H1 (cell line): ENCODE data around the gene MYO5A. TPM values are rescaled to one million over a fixed set of nuclear protein-coding genes. Genes with fewer than 3 reads are reported as not detected.
A peak's percentile ranks its signal among the peaks of the same experiment; 100 is the strongest.

ENCODE experiments used
- CTCF ChIA-PET: fragments of 300-600 bp; sonication (Branson Sonifier 250); formaldehyde crosslinking; loops from one replicate; lab custom pipeline; 2021; ENCODE audit not compliant: partially characterized antibody; lab: Charles Lee
- POLR2A ChIA-PET: fragments of 300-600 bp; sonication (Branson Sonifier 250); formaldehyde crosslinking; loops from one replicate; lab custom pipeline; 2021; ENCODE audit warnings: inconsistent platforms; ENCODE audit not compliant: partially characterized antibody; lab: Charles Lee
- DNase-seq, 2 experiments: peaks; one replicate each; pipeline versions ENCODE4 v3.0.0 to v3.0.0-alpha.2; 2010 to 2022; ENCODE audit warnings: low spot score in 2 of 2, low read depth in 1 of 2, mixed read lengths in 1 of 2
- FAIRE-seq: peaks from 2 replicates; lab custom pipeline; 2011; peaks lifted over from hg19 to GRCh38; lab: Jason Lieb, UNC
- H2AFZ ChIP-seq: 2 replicates; pipeline ENCODE4 v1.8.1; 2012; ENCODE audit warnings: low read length, inconsistent platforms
- H2AK5ac ChIP-seq: 2 replicates; pipeline ENCODE4 v1.6.1; 2013; ENCODE audit warnings: low read depth, low read length
- H2BK120ac ChIP-seq: replicated peaks from 2 replicates; pipeline ENCODE3; 2013; ENCODE audit warnings: low read depth, low read length, inconsistent platforms
- H2BK12ac ChIP-seq: 2 replicates; pipeline ENCODE4 v1.6.1; 2013; ENCODE audit warnings: low read depth, low read length
- H2BK15ac ChIP-seq: 2 replicates; pipeline ENCODE4 v1.6.1; 2013; ENCODE audit warnings: low read length
- H2BK20ac ChIP-seq: 2 replicates; pipeline ENCODE4 v1.6.1; 2013; ENCODE audit warnings: low read length
- H2BK5ac ChIP-seq: 2 replicates; pipeline ENCODE4 v1.6.1; 2013; ENCODE audit warnings: low read depth, low read length
- H3K14ac ChIP-seq: 2 replicates; pipeline ENCODE4 v1.6.1; 2013; ENCODE audit warnings: inconsistent platforms; ENCODE audit not compliant: insufficient read length
- H3K18ac ChIP-seq: 2 replicates; pipeline ENCODE4 v1.6.1; 2013; ENCODE audit warnings: low read length; ENCODE audit errors: extremely low read depth
- H3K23ac ChIP-seq: 2 replicates; pipeline ENCODE4 v1.6.1; 2013; ENCODE audit warnings: inconsistent platforms; ENCODE audit not compliant: insufficient read length
- H3K23me2 ChIP-seq: 2 replicates; pipeline ENCODE4 v1.6.1; 2013; ENCODE audit warnings: low read depth, low read length
- H3K27ac ChIP-seq: 2 replicates; pipeline ENCODE4 v1.6.1; 2011; ENCODE audit warnings: low read depth, low read length, inconsistent platforms
- H3K27me3 ChIP-seq, 4 experiments: replicated peaks in 1 of 4; 1 replicate in 1 of 4; 2 replicates in 3 of 4; pipeline versions ENCODE4 v1.6.1 to v1.8.1; 2011 to 2013; ENCODE audit warnings: low read length in 3 of 4, mild to moderate bottlenecking in 3 of 4, inconsistent platforms in 2 of 4, mixed read lengths in 2 of 4, moderate library complexity in 1 of 4; ENCODE audit not compliant: control insufficient read depth in 3 of 4, insufficient read depth in 3 of 4; ENCODE audit errors: extremely low read depth in 1 of 4
- H3K36me3 ChIP-seq, 4 experiments: 2 replicates each; pipeline versions ENCODE4 v1.6.1 to v1.8.1; 2011 to 2013; ENCODE audit warnings: mild to moderate bottlenecking in 4 of 4, low read length in 3 of 4, moderate library complexity in 2 of 4, control low read depth in 1 of 4, inconsistent platforms in 1 of 4; ENCODE audit not compliant: insufficient read depth in 4 of 4, control insufficient read depth in 2 of 4
- H3K4ac ChIP-seq: replicated peaks from 2 replicates; pipeline ENCODE3; 2013; ENCODE audit warnings: low read length, low read depth, mixed read lengths, inconsistent platforms; ENCODE audit not compliant: insufficient read length
- H3K4me1 ChIP-seq, 4 experiments: replicated peaks in 1 of 4; 1 replicate in 1 of 4; 2 replicates in 3 of 4; pipeline versions ENCODE4 v1.6.1 to v1.8.1; 2011 to 2013; ENCODE audit warnings: low read length in 3 of 4, inconsistent platforms in 2 of 4, mixed read lengths in 1 of 4; ENCODE audit not compliant: insufficient read depth in 4 of 4, control insufficient read depth in 3 of 4
- H3K4me2 ChIP-seq, 2 experiments: 2 replicates each; pipeline versions ENCODE4 v1.6.1 to v1.8.1; 2011 to 2013; ENCODE audit warnings: low read depth in 2 of 2, low read length in 2 of 2, control low read depth in 1 of 2, inconsistent platforms in 1 of 2, mild to moderate bottlenecking in 1 of 2; ENCODE audit not compliant: insufficient read depth in 1 of 2
- H3K4me3 ChIP-seq, 4 experiments: fragments of 200-600, 300-600 bp in 1 of 4; sonication (generic), shearing (Covaris generic), sonication (Bioruptor Twin) in 1 of 4; 2 replicates each; pipeline versions ENCODE4 v1.5.1 to v1.8.1; 2011 to 2016; ENCODE audit warnings: low read length in 4 of 4, low read depth in 3 of 4, control low read depth in 2 of 4, inconsistent platforms in 2 of 4, mild to moderate bottlenecking in 2 of 4, mixed read lengths in 1 of 4, moderate library complexity in 1 of 4; ENCODE audit not compliant: insufficient read depth in 2 of 4; ENCODE audit errors: extremely low read depth in 1 of 4
- H3K56ac ChIP-seq: replicated peaks from 2 replicates; pipeline ENCODE3; 2013; ENCODE audit warnings: low read depth, mild to moderate bottlenecking, mixed read lengths, low read length, inconsistent platforms; ENCODE audit not compliant: insufficient read length
- H3K79me1 ChIP-seq: 2 replicates; pipeline ENCODE4 v1.6.1; 2013; ENCODE audit warnings: low read depth, low read length, control low read depth
- H3K79me2 ChIP-seq, 2 experiments: 2 replicates each; pipeline versions ENCODE4 v1.6.1 to v1.8.1; 2012 to 2013; ENCODE audit warnings: low read length in 2 of 2, mild to moderate bottlenecking in 2 of 2, inconsistent platforms in 1 of 2; ENCODE audit not compliant: insufficient read depth in 2 of 2, control insufficient read depth in 1 of 2
- H3K9ac ChIP-seq, 4 experiments: replicated peaks in 1 of 4; 1 replicate in 1 of 4; 2 replicates in 3 of 4; pipeline versions ENCODE4 v1.6.1 to v1.8.1; 2011 to 2013; ENCODE audit warnings: low read depth in 3 of 4, low read length in 3 of 4, control low read depth in 2 of 4, mild to moderate bottlenecking in 2 of 4, moderate library complexity in 2 of 4, inconsistent platforms in 1 of 4; ENCODE audit errors: extremely low read depth in 1 of 4
- H3K9me3 ChIP-seq, 2 experiments: 2 replicates each; pipeline versions ENCODE4 v1.6.1 to v1.8.1; 2012 to 2013; ENCODE audit warnings: mild to moderate bottlenecking in 2 of 2, moderate library complexity in 2 of 2, control low read depth in 1 of 2, inconsistent platforms in 1 of 2, low read depth in 1 of 2, low read length in 1 of 2, mixed read lengths in 1 of 2; ENCODE audit not compliant: insufficient read depth in 2 of 2
- H4K20me1 ChIP-seq, 2 experiments: replicated peaks in 1 of 2; 2 replicates each; pipeline versions ENCODE3 to v1.8.1; 2011 to 2013; ENCODE audit warnings: inconsistent platforms in 2 of 2, low read length in 2 of 2, mild to moderate bottlenecking in 1 of 2; ENCODE audit not compliant: insufficient read depth in 2 of 2, control insufficient read depth in 1 of 2
- H4K5ac ChIP-seq: 2 replicates; pipeline ENCODE4 v1.6.1; 2013; ENCODE audit warnings: low read length, low read depth, mixed read lengths, inconsistent platforms; ENCODE audit not compliant: insufficient read length
- H4K8ac ChIP-seq: 2 replicates; pipeline ENCODE4 v1.8.0; 2013; ENCODE audit warnings: mild to moderate bottlenecking, moderate library complexity, low read length, inconsistent platforms; ENCODE audit not compliant: insufficient read depth; ENCODE audit errors: extremely low read depth
- H4K91ac ChIP-seq: replicated peaks from 2 replicates; pipeline ENCODE3; 2013; ENCODE audit warnings: low read length, mixed read lengths, inconsistent platforms; ENCODE audit not compliant: insufficient read length
- CEBPB ChIP-seq: IDR thresholded peaks from 2 replicates; pipeline ENCODE4 v1.6.1; 2012; ENCODE audit warnings: low read depth, low read length
- CTBP2 ChIP-seq: IDR thresholded peaks from 2 replicates; pipeline ENCODE4 v1.7.0; 2011; ENCODE audit warnings: borderline replicate concordance, mild to moderate bottlenecking, moderate library complexity, mixed read lengths, low read length; ENCODE audit not compliant: insufficient read depth, insufficient read length
- FOSL1 ChIP-seq: IDR thresholded peaks from 2 replicates; pipeline ENCODE4 v1.6.1; 2011; ENCODE audit warnings: mild to moderate bottlenecking, low read depth, low read length, moderate library complexity; ENCODE audit not compliant: insufficient read depth
- GABPA ChIP-seq: IDR thresholded peaks from 2 replicates; pipeline ENCODE4 v1.6.1; 2011; ENCODE audit warnings: mild to moderate bottlenecking, low read length, moderate library complexity, borderline replicate concordance; ENCODE audit not compliant: insufficient read depth
- KDM1A ChIP-seq: fragments of 200-600, 300-600 bp; sonication (generic); IDR thresholded peaks from 2 replicates; pipeline ENCODE4 v1.7.1; 2016; ENCODE audit warnings: mild to moderate bottlenecking, low read length, borderline replicate concordance
- MAFK ChIP-seq: IDR thresholded peaks from 2 replicates; pipeline ENCODE4 v1.6.1; 2012; ENCODE audit warnings: low read depth, mild to moderate bottlenecking, improper control_type of control experiment, low read length
- RAD21 ChIP-seq, 2 experiments: IDR thresholded peaks in 1 of 2; conservative IDR thresholded peaks in 1 of 2; 2 replicates each; pipeline ENCODE4 v1.6.1; 2011; ENCODE audit warnings: low read depth in 2 of 2, low read length in 2 of 2, improper control_type of control experiment in 1 of 2, inconsistent platforms in 1 of 2, mild to moderate bottlenecking in 1 of 2, moderate library complexity in 1 of 2
- RBBP5 ChIP-seq: IDR thresholded peaks from 2 replicates; pipeline ENCODE4 v1.7.1; 2012; ENCODE audit warnings: low read depth, mild to moderate bottlenecking, inconsistent platforms, low read length, moderate library complexity, borderline replicate concordance
- SP4 ChIP-seq: IDR thresholded peaks from 2 replicates; pipeline ENCODE4 v1.6.1; 2012; ENCODE audit warnings: low read length, inconsistent platforms
- SUZ12 ChIP-seq: fragments of 200-600 bp; sonication (generic); IDR thresholded peaks from 2 replicates; pipeline ENCODE4 v1.6.1; 2012; ENCODE audit warnings: mild to moderate bottlenecking, inconsistent platforms, low read length, moderate library complexity, mixed read lengths
- WGBS, 2 experiments: shearing (Covaris generic) in 1 of 2; methylation state at CpG; one replicate each; pipeline versions ENCODE4 v1.1.6 to v1.1.7; 2013 to 2015; ENCODE audit warnings: low lambda C conversion rate in 2 of 2, mixed read lengths in 2 of 2, inconsistent platforms in 1 of 2, low coverage in 1 of 2, missing lambda C conversion rate in 1 of 2; ENCODE audit not compliant: insufficient replicate concordance in 2 of 2, insufficient coverage in 1 of 2, insufficient read length in 1 of 2; ENCODE audit errors: extremely low coverage in 1 of 2, missing lambda C conversion rate in 1 of 2; 5-methylcytosine and 5-hydroxymethylcytosine counted together
- polyA plus RNA-seq, 7 experiments: library from polyadenylated mRNA; depleted of rRNA in 3 of 7; stranded (reverse) in 5 of 7; unstranded in 2 of 7; fragments of >200 nt in 5 of 7; fragments of 200-250 nt in 2 of 7; gene quantifications; 1 replicate in 5 of 7; 2 replicates in 1 of 7; 4 replicates in 1 of 7; pipeline versions ENCODE4 v1.2.1 to v1.2.3, GENCODE V29; 2011 to 2013; ENCODE audit warnings: missing spikeins in 2 of 7, mixed read lengths in 2 of 7
- total RNA-seq: library from RNA; stranded (reverse); fragmentation: NEBNext Ultra II Directional; extraction: Animal tissue kit (Norgen Biotek cat#: 25700); gene quantifications from 2 replicates; pipeline ENCODE4 v1.2.1, GENCODE V29; 2021

MYO5A gene
- total and polyA plus RNA-seq, 2 of the 8 experiments (the other 6 are each of a cell fraction or from before 2014, with no cell fraction given) = 11.4 to 24.7 TPM

- peaks cover 0 to 9% of the 10 kb centered on the region in 2 experiments; a peak in 2 of 4 replicates for H3K79me2 ChIP-seq
Measured at GRCh38 chr15:52485290-52485689, 43.4 kb downstream of the MYO5A start.

More at GRCh38 chr15:52485290-52485689, 43.4 kb downstream of the MYO5A start:
- Histone ChIP-seq H3K4me2 (peak overlapping the region in 1 of 2 experiments; percentile 72; a peak in 1 of 4 replicates), H4K8ac (no peak overlapping the region), H3K14ac (no peak overlapping the region), H2BK120ac (no peak overlapping the region), H4K5ac (no peak overlapping the region)
- CTCF ChIA-PET = no interaction called here
- TF ChIP-seq RBBP5 (no peak), MAFK (no peak), CEBPB (no peak), FOSL1 (no peak), KDM1A (no peak), RAD21 (IDR thresholded peaks at IDR 0.05 in 1 of 2, conservative IDR thresholded peaks at IDR 0.05 in 1 of 2; ENCODE audit: low read depth in 2 of 2, low read length in 2 of 2) (no peak), SP4 (no peak), CTBP2 (no peak), GABPA (no peak), SUZ12 (no peak)
- TF ChIP-seq, all 59 proteins: peak for 0
- Histone ChIP-seq H3K56ac (no peak overlapping the region), H2AK5ac (no peak overlapping the region), H2AFZ (no peak overlapping the region), H3K4me3 (no peak overlapping the region), H3K27me3 (no peaks in the 10 kb centered on the region), H3K79me1 (no peaks in the 10 kb centered on the region), H3K27ac (no peak overlapping the region), H2BK5ac (no peak overlapping the region), H3K18ac (no peak overlapping the region), H3K23ac (no peak overlapping the region), H3K9ac (no peak overlapping the region), H2BK15ac (no peak overlapping the region), H3K23me2 (no peaks in the 10 kb centered on the region; the same call in 1 of the 2 replicates), H2BK12ac (no peak overlapping the region), H4K91ac (no peak overlapping the region), H3K36me3 (no peaks in the 10 kb centered on the region), H3K4me1 (peaks cover 0 to 7% (median 4%) of the 10 kb centered on the region in 4 experiments; a peak in 2 of 7 replicates), H3K4ac (no peak overlapping the region), H4K20me1 (no peaks in the 10 kb centered on the region), H3K9me3 (no peaks in the 10 kb centered on the region), H2BK20ac (no peak overlapping the region)
- WGBS, 2 experiments = 95% methylated on average over 2 of the region's 2 CpGs; no CpG with 5 or more reads in 1 of the 2 experiments
- POLR2A ChIA-PET = interaction anchor here (0.7 kb wide), 1 partner anchor 261 kb away, joined by 3 read pairs; no protein-coding TSS in a partner anchor
- DNase-seq = no peak
- FAIRE-seq = no peak
